Ureter (tissue), 1 donor: ENCODE data around the gene LEKR1. TPM values are rescaled to one million over a fixed set of nuclear protein-coding genes. Genes with fewer than 3 reads are reported as not detected.
A peak's percentile ranks its signal among the peaks of the same experiment; 100 is the strongest.
"Not testable (repeated sequence)": the region's sequence is repeated elsewhere in the genome, so short reads cannot be mapped to it uniquely, and the experiment has no call there.

ENCODE experiments used
- DNase-seq: peaks from one replicate; pipeline ENCODE4 v3.0.0-alpha.2; 2020; ENCODE audit warnings: low spot score
- total RNA-seq: library from RNA; stranded (reverse); gene quantifications from one replicate; pipeline ENCODE4 v1.2.4, GENCODE V29; 2023
- donor health status: DM: yes; HTN: yes; CAD: no.

LEKR1 gene
- total RNA-seq, 1 donor from 2014 or later: 3.5 TPM

DNA sequence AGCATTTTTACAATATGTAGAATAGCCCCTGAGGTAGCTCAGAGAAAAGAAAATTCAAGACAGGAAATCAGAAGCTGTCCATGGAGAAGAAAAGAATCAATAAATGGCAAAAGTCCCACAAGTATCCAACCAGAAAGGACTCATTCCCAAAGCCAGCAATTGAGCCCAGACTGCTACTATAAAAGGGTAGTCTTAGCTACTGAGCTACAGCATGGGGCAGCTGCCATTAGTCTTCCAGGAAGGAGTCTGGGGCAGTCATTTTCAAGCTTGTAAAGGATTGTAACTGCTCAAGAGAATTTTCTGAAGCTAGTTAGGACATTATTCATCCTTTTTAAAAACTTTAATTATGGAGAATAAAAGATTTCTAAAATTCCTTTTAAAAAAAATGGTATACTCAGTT is 10.5 kb downstream of the LEKR1 start:
- no peak for DNase-seq

DNA sequence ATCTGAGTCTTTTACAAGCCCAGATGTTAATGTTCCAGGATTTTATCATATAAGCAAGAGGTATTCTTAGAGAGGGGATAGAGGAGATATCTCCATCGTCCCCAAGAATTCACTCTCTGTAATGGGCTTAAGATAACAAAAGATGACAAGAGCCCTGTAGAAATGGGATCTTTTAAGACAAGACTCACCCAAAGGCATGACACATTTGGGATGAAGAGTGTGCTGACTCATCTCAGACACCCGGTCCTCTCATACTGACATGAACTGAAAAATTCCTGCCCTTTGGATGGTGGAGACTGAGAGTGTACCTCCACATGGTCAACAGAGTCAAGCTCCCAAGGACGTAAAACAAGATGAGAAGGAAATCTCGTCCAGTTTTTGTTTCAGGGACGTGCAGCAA is 11.0 kb downstream of the LEKR1 start:
- no peak for DNase-seq

DNA sequence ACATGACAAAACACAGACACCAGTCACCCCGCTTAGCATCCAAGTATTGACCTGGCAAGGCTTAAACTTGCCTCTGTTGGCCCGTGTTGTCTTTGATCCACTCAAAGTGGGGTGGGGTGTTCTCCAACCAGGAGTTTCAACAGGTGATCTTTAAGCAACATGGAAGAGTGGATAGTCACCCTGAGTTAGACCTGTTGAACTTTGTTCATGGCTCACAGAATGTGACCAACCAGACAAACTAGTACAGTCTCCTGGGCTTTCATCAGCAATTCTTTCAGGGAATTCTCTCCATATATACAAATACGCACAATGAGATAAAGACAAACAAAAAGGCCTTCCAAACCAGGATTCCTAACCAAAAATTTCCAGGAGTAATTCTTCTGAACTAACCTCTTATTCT is 11.9 kb downstream of the LEKR1 start:
- no peak for DNase-seq

DNA sequence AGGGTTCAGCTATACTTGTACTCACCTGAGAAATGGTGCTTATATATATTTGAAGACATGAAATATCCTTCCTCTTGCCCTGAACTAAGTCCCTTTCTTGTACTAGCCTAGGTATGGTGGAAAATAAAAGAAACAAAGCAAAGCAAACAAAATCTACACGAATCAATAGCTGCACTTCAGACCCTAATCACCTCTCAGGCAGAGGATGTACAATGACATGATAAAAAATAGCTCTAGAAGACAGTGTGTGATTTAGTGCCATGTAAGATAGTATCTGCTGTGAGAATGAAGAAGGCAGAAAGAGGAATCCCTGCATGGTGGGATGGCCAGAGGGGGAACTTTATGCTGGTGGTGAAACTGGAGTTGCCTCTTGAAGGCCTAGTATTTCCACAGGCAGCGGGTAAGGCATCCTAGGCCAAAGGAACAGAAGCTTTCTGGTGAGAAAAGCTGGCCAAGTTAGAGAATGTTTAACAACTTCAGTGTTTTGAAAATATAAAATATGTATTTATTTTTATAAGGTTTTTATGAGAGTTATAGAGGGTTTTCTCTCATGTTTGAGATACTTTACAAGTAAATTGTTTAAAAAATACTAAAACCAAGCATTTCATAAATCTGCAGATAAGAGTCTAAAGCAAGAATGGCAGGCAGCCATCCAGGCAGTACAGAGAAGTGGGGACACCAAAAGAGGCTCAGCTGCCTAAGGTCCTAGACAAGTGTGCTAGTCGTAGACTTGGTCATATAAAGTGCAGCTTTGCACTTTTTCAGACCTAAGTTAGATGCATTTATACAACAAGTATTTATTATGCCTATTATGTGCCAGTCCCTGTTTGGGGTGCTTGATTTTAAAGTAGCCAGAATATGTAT is 14.9 kb downstream of the LEKR1 start:
- DNase-seq: peak; percentile 51

DNA sequence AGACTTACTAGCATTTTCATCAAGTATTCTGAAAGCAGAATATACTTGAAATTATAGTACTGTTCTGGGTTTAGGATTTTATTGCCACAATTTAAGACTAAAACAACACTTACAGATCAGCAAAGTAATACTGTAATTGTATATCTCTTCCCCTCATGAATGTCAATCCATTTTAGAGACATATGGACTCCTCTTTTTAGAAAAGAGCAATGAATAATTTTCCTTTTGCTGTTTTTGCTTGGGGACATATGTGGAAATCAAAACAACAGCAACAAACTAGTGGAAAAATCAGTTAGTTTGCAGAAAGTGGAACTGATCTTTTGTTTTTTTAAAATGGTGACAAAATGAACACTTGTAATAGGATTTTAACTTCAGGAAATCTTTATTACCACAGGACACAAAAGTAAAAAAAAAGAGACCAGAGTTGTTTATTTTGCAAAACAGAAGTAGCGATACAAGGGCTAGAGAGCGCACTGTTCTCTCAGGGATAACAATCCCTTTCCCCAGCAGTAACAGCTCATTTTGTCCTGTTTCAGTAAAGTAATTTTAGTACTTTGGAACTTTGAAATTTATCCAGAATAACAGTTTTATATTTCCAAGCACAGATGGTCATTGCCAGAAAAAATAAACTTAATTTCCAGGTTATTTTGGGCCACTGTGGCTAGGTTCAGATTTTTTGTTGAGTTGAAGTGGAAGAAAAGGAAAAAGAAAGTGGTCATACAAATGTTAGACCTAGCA is 17.1 kb downstream of the LEKR1 start:
- DNase-seq: no peak

DNA sequence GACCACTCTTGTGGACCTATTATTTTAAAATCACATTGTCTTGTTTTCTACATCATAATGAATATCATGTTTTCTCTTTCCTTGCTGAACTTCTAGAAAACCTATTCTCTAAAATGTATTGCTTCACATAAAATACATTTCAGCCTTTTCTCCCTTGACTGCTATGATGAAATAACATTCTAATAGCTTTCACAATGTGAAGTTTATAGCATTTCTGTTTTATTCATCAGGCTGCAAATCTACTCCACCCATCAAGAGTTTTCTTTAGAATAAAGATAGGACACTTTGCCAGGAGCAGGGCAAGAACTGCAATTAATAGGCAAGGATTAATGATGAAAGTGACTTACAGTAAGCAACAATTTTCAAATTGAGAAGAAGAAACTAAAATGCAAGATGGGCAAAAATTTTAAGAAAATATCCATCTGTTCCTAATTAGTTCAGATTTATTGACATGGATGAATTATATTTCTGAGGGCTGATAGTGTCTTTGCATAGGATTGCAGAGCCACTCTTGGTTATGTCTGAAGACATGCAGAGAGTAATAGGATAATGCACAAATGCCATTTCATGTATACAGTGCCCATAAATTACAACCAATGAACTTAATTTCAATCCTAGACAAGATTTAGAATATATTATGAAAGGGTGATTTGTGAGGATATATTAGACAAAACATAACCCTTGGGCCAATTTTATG is 21.7 kb downstream of the LEKR1 start:
- DNase-seq: no peak

DNA sequence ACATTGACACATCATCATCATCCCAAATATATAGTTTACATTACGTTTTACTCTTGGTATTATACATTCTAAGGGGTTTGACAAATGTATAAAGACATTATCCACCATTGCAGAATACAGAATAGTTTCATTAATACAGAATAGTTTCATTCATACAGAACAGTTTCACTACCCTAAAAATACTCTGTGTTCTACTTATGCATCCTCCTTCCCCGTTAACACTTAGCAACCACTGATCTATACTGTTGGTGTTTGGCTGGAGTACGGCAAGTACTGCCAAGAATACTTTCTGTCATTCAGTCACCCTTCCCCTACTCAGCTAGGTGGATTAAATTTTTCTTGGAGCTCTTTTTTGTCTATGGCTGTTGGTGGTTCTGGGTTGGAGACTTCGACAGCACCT is 33.4 kb downstream of the LEKR1 start:
- DNase-seq: no peak

DNA sequence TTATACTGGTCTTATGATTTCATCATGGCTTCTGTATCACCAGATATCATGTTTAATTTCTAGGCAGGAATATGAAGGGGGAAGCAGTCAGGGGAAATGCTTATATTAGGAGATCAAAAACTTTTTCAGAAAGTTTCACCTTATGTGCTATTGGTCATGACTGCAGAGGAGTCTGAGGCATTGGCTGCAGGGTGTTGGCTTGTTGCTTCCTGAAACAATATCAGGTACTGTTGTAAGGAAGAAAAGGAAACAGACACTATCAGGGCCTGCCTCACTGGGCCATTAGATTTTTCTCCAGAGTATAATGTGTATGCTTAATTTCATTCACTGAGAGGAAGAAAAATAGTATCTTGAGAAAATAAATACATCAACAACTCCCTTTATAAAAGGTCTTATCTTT is 34.7 kb downstream of the LEKR1 start:
- DNase-seq: no peak

DNA sequence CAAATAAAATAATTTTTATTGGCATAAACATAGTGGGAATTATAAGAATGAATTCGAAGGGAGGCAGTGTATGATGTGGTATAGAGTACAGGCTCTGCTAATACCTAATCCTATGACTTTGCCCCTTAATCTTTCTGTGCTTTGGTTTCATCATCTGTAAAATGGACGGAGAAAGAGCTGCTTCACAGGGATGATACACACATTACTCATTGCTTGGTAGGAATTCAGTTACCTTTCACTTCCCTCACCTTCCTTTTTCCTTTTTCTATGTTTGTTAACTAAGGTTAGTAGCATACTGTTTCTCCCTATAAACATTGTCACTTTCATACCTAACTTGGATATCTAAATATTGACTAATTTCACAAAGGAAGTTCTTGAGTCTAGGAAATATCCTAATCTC is 36.2 kb downstream of the LEKR1 start:
- no peak for DNase-seq

DNA sequence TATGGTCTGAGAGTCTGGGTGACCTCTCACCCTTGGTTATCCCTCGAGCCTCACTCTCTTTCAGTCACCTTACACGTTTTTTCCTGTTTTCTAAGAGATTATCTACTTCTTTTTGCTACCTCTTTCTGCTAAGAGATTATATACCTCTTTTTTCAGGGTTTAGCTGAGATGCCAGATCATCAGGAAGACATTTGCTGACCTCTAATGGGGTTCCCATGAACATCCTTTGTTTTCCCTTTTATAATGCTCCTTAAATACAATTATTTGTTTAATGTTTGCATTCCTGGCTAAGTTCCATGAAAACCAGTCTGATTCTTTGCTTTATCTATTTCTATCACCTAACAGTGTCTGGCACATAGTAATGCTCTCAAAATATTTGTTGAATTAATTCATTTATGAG is 39.6 kb downstream of the LEKR1 start:
- no peak for DNase-seq

DNA sequence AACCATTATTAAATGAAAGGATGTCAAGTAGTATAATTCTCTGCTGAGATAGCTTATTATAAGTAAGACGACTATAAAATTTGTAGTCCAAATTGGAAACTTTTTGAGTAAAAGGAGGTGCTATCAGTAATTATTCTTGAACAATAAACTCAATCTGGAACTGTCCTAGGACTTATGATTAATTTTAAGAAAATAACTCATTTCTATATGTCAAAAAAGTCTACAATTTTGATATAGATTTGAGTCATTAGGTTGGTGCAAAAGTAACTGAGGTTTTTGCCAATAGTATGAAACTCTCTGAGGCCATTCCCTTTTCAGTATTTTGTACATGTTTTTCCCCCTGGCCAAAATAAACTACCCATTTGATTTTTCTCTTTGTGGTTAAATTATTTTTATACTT is 41.0 kb downstream of the LEKR1 start:
- no peak for DNase-seq

DNA sequence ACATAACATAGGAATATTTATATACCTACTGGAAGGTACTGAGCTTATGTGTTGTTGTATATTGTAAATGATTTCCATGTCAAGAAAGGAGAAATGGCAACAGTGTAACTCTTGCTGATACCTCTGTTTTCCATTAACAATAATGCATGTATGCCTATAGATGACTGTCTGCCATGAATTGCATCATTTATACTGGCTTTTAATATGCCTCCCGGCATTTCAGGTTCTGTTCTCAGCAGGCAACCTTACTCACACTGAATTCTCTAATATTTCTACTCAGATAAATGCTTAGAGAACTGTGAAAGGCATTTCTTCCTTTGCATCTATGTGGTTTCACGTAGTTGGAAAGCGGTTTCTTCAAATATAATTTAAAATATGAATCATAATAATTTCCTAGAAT is 41.8 kb downstream of the LEKR1 start:
- DNase-seq: no peak

DNA sequence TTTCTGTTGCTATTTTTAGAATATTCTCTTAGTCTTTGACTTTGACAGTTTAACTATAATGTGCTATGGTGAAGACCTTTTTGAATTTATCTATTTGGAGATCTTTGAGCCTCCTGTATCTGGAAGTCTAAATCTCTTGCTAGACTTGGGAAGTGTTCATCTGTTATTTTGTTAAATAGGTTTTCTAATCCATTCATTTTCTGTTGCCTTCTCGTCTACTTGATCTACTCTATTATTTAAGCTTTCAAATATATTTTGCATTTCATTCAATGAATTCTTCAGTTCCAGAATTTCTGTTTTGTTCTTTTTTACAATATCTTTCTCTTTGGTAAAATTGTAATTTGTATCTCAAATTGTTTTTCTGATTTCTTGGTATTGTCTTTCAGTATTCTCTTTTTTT is 47.8 kb downstream of the LEKR1 start:
- DNase-seq: no peak

DNA sequence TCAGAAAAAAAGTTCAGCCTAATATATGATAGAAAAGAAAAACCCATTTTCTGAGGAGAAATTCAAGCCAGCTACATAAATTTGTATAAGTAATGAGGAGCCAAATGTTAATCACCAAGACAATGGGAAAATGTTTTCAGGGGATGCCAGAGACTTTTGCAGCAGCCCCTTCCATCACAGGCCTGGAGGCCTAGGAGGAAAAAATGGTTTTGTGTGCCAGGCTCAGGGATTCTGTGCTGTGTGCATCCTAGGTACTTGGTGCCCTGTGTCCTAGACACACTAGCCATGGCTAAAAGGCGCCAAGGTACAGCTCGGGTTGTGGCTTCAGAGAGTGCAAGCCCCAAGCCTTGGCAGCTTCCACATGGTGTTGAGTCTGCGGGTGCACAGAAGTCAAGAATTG is 53.3 kb downstream of the LEKR1 start:
- DNase-seq: not testable (repeated sequence)

DNA sequence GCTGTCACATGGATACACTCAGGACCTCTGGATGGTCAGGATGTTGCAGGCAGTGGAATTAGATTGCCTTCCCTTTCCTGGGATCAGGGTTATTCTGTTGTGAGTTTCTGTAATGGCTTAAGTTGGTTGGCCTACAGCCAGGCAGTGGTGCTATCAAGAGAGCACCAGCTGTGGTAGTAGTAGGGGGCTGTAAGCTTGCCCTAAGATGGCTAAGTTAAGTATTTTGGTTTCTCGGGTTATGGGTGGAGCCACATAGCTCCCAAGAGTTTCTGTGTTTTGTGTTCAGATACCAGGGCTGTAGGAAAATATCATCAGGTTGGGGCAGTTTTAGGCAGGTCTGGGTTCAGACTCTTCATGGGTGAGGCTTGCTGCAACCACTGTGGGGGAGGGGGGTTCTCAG is 59.6 kb downstream of the LEKR1 start:
- DNase-seq: no peak

DNA sequence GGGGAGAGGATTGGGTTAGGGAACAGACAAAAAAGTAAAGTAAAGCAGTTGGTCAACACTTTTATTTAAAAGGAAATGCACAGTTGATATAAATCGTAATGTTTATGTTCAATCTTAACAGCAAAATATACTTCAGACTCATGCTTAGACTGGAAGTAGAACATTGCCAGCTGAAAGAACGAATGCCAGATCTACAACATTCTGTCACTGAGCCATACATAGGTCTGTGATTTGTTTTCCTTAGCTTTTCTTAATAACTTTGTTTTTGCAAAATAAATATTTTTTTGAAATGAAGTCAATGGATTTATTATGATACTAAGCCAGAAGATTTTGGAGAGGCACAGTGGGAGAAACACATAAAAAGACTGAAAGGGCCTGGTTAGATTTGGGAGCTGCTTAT is 62.0 kb downstream of the LEKR1 start:
- DNase-seq: no peak

DNA sequence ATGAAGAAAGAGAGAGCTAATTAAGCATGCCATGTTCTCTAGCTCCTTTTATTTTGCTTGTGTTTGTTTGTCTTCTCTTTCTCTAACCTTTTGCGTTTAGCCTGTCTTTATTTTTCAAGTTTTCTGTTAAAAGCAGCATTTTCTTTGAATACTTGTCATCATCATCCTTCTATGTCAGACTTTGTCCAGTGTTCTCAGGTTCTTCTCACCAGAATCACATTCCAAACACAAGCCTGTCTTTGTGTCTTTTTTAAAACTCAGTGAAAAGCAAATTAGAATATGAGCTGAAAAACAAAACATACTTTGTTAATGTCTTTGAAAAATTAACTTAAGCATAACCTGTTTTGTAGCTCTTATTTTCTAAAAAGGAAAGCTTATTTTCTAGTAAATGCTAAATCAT is 62.4 kb downstream of the LEKR1 start:
- no peak for DNase-seq

DNA sequence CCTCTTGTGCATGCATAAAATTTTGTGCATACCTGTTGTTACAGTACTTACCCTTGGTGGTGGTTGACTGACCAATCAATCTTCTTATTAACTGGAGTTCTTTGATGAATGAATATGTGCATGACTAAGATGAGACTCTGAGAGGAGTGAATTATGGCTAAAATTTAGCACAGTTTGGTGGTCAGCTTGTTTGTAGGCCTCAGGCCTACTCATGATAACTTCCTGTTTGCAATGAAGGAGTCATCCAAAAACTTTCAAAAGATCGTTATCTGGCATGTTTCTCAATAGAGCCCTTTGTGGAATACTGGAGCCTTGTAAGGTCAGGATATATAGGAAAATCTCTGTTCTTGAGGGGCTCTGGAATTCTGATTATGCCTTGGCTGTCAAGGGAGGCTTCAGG is 66.5 kb downstream of the LEKR1 start:
- DNase-seq: no peak

DNA sequence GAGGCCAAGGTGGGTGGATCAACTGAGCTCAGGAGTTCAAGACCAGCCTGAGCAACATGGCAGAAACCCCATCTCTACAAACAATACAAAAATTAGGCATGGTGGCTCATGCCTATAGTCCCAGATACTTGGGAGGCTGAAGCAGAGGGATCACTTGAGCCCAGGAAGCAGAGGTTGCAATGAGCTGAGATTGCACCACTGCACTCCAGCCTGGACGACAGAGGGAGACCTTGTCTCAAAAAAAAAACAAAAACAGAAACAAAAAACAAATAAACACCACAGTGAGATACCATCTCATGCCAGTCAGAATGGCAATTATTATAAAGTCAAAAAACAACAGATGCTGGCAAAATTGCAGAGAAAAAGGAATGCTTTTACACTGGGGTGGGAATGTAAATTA is 69.2 kb downstream of the LEKR1 start:
- DNase-seq: not testable (repeated sequence)

DNA sequence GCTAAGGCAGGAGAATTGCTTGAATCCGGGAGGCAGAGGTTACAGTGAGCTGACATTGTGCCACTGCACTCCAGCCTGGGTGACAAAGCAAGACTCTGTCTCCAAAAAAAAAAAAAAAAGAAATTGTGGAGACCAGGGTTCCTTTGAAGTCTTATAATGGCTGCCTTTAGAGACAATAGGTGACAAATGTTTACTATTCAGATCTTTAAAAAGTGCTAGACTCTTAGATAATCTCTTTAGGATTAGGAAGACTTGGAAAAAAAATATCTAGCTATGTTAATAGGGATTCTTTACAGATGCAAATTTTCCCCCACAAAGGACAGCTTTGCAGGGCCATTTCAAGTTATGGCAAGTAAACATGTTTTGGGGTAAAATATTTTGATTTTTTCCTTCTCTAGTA is 71.7 kb downstream of the LEKR1 start:
- DNase-seq: not testable (repeated sequence)

DNA sequence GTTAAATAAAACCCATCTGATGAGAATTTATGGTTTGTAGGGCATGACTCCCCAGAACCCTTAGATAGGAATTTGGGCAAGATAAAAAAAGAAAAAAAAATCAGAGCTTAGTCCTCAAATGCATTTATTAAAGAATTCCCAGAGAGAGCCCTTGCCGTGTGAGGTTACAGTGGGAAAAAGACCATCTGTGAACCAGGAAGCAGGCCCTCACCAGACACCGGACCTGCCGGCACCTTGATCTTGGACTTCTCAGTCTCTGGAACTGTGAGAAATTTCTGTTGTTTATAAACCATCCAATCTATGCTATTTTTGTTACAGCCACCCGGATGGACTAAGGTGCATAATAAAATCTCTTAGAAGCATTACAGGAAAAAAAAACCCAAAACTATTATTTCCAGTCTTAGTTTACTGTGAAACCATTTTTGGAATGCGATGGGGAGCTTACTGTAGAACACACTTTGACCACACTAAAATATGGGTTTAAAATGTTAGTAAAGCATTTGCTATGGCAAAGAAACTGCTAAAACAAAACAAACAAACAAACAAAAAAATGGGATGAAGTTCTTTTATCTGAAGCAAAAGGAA is 72.2 kb downstream of the LEKR1 start:
- no peak for DNase-seq

DNA sequence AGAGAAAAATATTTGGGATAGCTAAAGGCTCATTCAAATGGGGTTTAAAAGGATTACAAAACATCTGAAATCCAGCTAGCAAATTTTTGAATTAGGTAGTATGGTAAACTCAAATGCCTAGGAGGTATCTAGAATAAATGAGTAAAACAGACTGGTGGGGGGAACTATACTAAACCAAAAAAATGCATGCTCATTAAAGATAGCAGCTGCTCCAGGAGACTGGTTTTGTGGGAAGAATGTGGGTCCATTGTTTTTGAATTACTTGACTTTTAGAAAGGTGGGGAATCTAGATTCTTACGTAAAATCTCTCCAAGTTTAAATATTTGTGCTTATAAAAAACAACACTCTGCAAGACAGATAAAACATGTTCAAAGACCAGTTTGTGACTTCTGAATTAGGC is 73.8 kb downstream of the LEKR1 start:
- DNase-seq: no peak
